ENCODE results near the gene LRRC52.
A peak's percentile ranks its signal among the peaks of the same experiment; 100 is the strongest.
"Not testable (repeated sequence)": the region's sequence is repeated elsewhere in the genome, so short reads cannot be mapped to it uniquely, and the experiment has no call there.

LRRC52 gene

DNA sequence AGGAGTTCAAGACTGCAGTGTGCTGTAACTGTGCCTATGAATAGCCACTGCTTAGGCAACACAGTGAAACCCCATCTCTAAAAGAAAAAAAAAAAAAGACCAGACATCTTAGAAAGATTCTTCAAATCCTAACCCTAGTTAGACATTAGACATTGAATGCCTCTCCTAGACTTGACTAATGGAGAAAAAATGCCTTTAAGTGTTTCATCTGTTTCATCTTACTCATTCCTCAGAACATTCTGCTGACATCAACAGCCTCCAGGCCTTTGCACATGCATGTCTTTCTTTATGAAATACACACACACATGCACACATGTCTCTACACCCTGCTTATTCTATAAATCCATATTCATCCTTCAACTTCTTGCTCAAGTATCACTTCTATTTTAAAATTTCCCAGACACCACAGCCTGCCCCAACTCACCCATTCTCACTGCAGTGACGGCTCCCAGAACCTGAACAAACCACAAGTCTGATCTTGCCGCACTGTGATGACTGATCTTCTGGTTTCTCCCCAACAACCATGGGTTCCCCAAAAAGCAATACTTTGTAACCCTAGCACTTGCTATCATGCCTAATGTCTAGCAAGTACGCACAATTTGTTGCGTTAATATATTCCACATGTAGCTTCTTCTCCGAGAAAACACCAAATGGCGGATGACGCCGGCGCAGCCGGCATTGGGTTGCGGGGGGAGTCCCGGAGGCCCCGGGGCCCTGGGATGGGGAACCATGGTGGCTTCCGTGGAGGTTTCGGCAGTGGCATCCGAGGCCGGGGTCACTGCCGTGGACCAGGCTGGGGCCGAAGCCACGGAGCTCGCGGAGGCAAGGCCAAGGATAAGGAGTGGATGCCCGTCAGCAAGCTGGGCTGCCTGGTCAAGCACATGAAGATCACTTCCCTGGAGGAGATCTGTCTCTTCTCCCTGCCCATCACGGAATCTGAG is 37.4 kb downstream of the LRRC52 start:
- no peak for FAIRE-seq
- no peak for DNase-seq (ENCODE audit: low spot score)

DNA sequence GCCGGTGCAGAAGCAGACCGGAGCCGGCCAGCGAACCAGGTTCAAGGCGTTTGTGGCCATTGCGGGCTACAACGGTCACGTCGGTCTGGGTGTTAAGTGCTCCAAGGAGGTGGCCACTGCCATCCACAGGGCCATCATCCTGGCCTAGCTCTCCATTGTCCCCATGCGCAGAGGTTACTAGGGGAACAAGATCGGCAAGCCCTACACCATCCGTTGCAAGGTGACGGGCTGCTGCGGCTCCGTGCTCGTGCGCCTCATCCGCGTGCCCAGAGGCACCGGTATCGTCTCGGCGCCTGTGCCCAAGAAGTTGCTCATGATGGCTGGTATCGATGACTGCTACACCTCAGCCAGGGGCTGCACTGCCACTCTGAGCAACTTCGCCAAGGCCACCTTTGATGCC is 38.1 kb downstream of the LRRC52 start:
- DNase-seq (ENCODE audit: low spot score) (no peak), FAIRE-seq (no peak)

DNA sequence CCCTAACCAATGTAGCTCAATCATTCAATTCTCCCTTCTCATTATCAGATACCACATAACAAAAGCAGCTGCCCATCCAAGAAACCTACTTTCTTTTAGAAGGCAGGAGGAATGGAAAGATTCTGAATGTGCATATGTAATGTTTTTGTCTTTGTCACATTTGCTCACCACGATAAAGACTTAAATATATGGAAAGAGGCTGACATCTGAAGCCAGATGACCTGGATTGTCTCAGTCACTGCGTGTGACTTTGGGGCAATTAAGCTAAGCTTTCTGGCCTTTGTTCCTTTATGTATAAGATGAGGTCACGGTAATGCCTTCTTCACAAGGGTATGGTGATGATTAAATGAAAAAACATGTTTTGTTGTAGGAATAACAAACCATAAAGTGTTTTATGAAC is 42.6 kb downstream of the LRRC52 start:
- FAIRE-seq (no peak), DNase-seq (ENCODE audit: low spot score) (no peak)

DNA sequence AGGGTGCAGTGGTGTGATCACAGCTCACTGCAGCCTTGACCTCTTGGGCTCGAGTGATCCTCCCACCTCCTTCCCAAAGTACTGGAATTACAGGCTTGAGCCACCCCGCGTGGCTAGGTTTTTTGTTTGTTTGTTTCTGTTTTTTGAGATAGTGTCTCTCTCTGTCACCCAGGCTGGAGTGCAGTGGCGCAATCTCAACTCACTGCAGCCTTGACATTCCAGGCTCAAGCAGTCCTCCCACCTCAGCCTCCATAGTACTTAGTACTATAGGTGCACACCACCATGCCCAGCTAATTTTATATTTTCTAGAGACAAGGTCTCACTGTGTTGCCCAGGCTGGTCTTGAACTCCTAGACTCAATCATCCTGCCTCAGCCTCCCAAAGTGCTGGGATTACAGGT is 47.6 kb downstream of the LRRC52 start:
- DNase-seq (ENCODE audit: low spot score); FAIRE-seq: not testable (repeated sequence)

DNA sequence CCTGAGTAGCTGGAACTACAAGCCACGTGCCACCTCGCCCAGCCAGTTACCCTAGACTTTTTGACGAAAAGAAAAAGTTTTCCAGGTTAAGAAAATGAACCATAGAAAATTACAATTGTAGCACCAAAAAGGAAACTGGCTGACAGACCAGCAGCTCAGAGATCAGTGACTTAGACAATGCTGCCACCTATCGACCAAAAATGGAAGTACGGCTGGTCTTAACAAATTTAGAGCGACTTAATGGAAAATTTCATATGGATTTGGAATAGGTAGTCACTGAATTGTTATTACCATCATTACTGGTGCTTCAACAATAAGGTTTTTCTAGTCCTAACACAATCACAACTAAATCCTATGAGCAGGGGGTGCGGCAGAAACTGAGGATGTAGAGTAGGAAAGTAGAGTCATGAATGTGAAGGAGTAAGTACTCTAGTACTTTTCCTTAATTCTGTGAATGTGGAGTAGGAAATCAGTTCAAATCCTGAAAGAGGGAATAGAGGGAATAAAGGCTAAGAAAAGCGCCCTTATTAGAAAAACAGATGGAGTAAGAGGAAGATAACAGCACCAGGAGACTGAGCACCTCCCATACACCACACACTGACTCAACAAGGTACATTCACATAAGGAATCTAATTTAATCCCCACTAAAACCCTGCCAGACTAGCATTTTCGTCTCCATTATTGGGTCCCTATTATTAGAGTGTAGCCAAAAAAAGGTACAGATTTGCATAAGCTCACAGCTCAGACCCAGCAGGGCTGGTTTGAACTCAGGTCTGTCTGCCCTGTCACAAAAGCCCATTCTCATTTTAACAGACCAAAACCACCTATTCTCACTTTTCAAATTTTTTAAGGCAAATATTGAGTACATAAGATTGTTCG is 49.4 kb downstream of the LRRC52 start:
- no peak for FAIRE-seq

DNA sequence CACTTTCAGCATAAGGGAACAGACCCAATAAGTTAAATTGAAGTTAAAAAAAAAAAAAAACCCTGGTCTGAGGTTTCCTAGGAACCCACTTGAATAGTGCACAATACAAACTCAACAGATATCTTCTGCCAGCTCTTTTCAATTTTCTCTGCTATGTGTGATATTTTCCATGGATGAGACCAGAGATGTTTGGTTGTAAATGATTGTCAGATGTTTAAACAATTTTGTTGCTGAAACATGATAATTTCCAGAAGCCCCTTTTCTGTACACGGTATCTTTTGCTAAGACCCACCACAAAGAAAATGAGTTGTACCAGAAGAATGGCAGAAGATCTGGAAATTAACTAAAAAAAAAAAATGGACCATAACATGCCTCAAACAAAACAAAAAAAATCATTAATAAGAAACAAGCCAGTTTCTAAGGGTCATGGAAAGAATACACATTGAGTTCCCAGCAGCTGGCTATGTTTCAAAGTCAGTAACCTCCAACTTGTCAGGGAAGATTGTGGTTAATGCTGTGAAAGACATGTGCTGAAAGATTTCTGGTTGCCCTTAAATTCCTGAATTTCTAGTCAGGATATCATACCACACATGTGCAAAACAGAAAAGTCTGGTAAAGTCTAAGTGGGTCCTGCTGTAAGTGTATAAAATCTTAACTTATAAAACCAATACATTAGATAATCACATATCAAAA is 51.6 kb downstream of the LRRC52 start:
- no peak for FAIRE-seq
- no peak for DNase-seq (ENCODE audit: low spot score)

More for the DNA sequence above, 49.4 kb downstream of the LRRC52 start:
- peak; percentile 66 for DNase-seq (ENCODE audit: low spot score)

DNA sequence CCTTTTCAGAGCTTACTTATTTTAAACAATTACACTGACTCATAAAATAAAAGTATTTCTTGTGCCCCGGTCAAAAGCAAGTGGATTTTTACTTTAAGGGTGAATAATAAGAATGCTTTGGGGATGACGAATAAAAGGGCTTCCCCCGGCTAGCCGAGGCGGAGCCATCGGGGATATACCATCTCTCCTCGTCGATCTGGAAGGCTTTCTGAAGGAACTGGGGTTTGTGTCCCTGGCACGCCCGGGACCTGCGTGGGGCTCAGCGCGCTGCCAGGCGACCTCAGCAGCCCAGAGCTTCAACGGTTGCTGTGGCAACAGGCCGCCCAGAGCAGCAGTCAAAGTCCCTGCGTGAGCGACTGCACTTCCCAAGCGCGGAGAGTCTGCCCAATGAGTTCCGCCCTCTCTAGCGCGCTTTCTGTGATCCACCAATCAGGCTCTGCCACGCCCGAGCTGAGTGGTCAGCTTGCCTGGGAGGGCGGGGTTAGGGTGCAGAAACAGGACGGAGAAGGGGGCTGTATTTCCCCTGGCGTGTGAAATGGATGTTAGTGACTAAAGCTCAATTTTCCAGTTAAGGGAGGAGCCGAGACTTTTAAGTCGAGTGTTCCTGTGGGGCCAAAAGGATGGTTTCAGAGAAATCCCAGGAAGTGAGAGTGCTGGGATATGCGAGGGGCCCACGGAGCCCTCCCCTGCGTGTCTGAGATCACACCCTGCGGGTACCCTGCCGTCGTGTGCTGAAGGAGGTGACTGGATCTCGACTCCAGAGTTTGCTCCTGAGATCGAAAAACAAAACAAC is 54.3 kb downstream of the LRRC52 start:
- FAIRE-seq: peak; percentile 65
- DNase-seq (ENCODE audit: low spot score): peak; percentile 94

DNA sequence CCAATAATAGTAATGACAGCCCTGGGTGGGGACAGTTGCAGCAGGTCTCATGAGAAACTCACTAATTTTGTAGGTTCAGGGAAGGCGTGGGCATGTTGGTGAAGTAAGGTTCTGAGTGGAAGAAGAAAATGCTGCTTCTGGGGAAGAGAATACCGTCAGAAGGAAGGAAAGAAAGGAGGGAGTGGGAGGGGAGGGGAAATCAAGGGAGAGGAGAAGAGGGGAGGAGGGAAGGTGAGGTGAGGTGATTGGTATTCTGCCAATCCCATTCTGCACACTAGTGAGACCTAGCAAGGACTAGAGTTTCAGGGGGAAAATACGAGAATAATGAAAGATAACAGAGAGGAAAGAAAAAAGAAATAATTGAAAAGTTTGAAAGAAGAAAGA is 54.9 kb downstream of the LRRC52 start:
- FAIRE-seq: no peak
- DNase-seq (ENCODE audit: low spot score): no peak

DNA sequence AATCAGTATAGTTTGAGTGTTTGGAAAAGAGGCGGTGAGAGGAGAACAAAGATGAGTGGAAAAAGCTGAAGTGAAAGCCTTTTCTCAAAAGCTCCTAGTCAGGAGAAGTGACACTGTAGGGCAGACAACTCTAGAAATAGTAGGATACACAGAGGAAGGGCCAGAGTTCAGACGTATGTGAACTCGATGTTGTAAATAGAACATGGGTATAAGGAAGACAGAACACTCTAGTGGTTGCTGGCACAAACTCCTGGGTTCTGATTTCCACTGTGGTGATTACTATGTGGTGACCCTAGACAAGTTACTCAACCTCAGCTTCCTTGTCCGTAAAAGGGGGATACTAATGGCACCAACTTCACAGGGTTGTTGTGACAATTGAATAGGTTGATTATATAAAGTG is 57.0 kb downstream of the LRRC52 start:
- DNase-seq (ENCODE audit: low spot score): no peak
- no peak for FAIRE-seq

DNA sequence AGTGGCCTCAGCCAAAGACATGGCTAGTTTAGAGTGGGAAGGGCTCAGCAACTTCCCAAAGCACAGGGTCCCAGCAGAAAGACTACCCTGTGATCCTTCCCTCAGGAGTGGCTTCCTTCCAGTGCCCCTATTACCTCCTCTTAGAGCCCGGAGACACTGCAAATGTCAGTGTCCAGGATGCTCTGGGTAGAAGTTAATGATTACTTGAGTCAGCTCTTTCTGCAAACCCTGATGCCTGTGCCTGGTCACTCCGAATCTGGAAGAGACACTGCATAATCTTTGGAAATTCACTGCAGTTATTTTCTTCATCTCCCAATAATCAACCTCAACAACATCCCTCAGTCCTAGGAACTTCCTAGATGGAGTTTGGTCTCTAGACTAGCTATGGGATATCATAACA is 60.0 kb downstream of the LRRC52 start:
- no peak for FAIRE-seq
- DNase-seq (ENCODE audit: low spot score): no peak

DNA sequence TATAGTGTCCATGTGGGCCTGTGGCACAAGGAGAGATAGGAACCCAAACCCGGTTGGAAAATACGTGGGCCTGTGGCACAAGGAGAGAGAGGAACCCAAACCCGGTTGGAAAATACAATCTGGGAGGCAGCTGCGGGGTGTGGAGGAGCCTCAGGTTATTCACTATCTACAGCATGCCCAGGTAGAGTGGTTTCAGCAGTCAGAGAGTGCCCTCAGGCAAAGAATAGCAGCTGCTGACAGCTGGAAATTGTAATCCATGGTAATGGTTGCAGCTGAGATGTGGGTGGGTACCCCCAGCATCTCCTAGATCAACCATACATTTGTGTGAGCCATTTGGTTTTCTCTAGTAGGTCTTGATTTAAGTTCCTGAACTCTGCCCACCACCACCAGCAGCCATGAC is 61.4 kb downstream of the LRRC52 start:
- DNase-seq (ENCODE audit: low spot score) (no peak), FAIRE-seq (no peak)

DNA sequence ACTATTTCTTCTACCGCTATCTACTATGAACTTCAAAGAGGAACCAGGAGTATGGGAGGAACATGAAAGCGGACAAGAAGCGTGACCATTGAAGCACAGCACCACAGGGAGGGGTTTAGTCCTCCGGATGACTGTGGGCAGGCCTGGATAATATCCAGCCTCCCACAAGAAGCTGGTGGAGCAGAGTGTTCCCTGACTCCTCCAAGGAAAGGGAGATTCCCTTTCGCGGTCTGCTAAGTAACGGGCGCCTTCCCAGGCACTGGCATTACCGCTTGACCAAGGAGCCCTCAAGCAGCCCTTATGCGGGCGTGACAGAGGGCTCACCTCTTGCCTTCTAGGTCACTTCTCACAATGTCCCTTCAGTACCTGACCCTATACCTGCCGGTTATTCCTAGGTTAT is 62.9 kb downstream of the LRRC52 start:
- DNase-seq (ENCODE audit: low spot score); FAIRE-seq: not testable (repeated sequence)

DNA sequence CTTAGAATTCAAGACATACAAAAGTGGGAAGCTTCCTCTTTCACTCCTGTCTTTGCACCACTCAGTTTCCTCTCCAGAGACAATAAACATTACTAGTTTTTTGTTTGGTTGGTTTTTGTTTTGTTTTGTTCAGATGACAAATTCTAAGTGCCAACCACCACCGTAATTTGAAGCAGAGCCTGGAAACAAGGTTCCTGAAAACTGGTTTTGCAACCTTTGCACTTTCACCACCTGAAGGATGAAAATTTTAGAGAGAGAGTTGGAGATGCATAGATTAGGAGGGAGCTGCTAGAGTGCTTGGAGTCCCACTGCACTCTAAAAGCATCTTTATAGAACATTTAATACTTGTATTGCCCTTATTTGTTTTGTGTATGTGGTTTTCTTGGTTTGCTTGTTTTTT is 67.1 kb downstream of the LRRC52 start:
- FAIRE-seq: no peak
- no peak for DNase-seq (ENCODE audit: low spot score)

DNA sequence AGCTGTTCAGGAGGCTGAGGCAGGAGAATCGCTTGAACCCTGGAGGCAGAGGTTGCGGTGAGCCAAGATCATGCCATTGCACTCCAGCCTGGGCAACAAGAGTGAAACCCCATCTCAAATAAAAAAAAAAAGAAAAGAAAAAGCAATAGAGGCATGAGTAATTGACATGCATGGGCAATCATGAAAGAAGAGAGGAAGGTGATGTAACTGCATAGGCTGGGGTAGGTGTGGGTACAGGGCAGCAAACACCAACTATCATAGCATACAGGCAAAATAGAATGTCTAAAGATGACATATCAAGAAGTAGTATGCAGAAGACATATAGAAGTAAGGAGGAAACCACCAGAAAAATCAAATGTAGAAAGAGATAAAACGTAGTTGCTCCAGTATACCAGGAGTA is 68.3 kb downstream of the LRRC52 start:
- FAIRE-seq: no peak
- DNase-seq (ENCODE audit: low spot score): no peak

Measured in urothelium cell line (cell line).